GM12878 (cell line): ENCODE results near the gene AGO4.

Experiments
- CBX3 ChIP-seq: fragments of 200-600 bp; sonication (generic); IDR thresholded peaks from 2 replicates; pipeline ENCODE4 v1.6.1; 2016; ENCODE audit warnings: low read depth, borderline replicate concordance
- CEBPZ ChIP-seq: fragments of 150-350 bp; IDR thresholded peaks from 2 replicates; pipeline ENCODE4 v1.6.1; 2016; ENCODE audit warnings: low read depth, low read length
- CTCF ChIP-seq, 3 experiments: IDR thresholded peaks in 2 of 3; conservative IDR thresholded peaks in 1 of 3; 2 replicates each; pipeline ENCODE4 v1.5.1; 2011; ENCODE audit warnings: low read depth in 3 of 3, low read length in 3 of 3, mild to moderate bottlenecking in 3 of 3, control low read depth in 2 of 3, moderate library complexity in 2 of 3, inconsistent platforms in 1 of 3, mixed read lengths in 1 of 3; ENCODE audit not compliant: control insufficient read depth in 2 of 3, insufficient read depth in 1 of 3; ENCODE audit errors: extremely low read depth in 1 of 3
- EP300 ChIP-seq, 2 experiments: fragments of 150-350 bp in 1 of 2; IDR thresholded peaks; 2 replicates each; pipeline ENCODE4 v1.6.1; 2011 to 2012; ENCODE audit warnings: low read depth in 2 of 2, low read length in 2 of 2, borderline replicate concordance in 1 of 2, improper control_type of control experiment in 1 of 2, inconsistent platforms in 1 of 2; ENCODE audit not compliant: control insufficient read depth in 1 of 2
- ESRRA ChIP-seq: IDR thresholded peaks from 2 replicates; pipeline ENCODE4 v1.6.1; 2012; ENCODE audit warnings: mild to moderate bottlenecking, low read length, improper control_type of control experiment
- MTA2 ChIP-seq: fragments of 450-650 bp; IDR thresholded peaks from 2 replicates; pipeline ENCODE4 v1.6.1; 2016; ENCODE audit warnings: low read depth, mild to moderate bottlenecking, moderate library complexity
- POLR2A ChIP-seq: IDR thresholded peaks from 2 replicates; pipeline ENCODE4 v1.6.1; 2011; ENCODE audit warnings: low read depth, mild to moderate bottlenecking, low read length
- POLR2AphosphoS5 ChIP-seq: IDR thresholded peaks from 2 replicates; pipeline ENCODE4 v1.6.1; 2011; ENCODE audit warnings: mild to moderate bottlenecking, low read length, inconsistent platforms
- SP1 ChIP-seq: IDR thresholded peaks from one replicate; pipeline ENCODE4 v1.6.1; 2011; ENCODE audit warnings: low read depth, low read length
- TCF7 ChIP-seq: IDR thresholded peaks from 2 replicates; pipeline ENCODE4 v1.6.1; 2014; ENCODE audit warnings: antibody characterized with exemption, borderline replicate concordance

- TF ChIP-seq SP1 (no peak), CTCF (IDR thresholded peaks at IDR 0.05 in 2 of 3, conservative IDR thresholded peaks at IDR 0.05 in 1 of 3; ENCODE audit: control insufficient read depth in 2 of 3, extremely low read depth in 1 of 3, insufficient read depth in 1 of 3, low read depth in 3 of 3, low read length in 3 of 3) (no peak), CBX3 (no peak), TCF7 (no peak), EP300 (IDR thresholded peaks at IDR 0.05; ENCODE audit: borderline replicate concordance in 1 of 2, control insufficient read depth in 1 of 2, low read depth in 2 of 2, low read length in 2 of 2) (no peak), ESRRA (no peak), POLR2A (no peak), CEBPZ (no peak), POLR2AphosphoS5 (no peak), MTA2 (no peak)
These were observed 63.0 kb downstream of the AGO4 start for GRCh38 chr1:35870651-35871309.
